GM23248 (cell line): ENCODE data around the gene TCHP. TPM values are rescaled to one million over a fixed set of nuclear protein-coding genes. Genes with fewer than 3 reads are reported as not detected.

Source experiments
- DNase-seq: peaks from one replicate; pipeline ENCODE4 v3.0.0-alpha.2; 2015
- H2AFZ ChIP-seq: fragments of 200-600 bp; sonication (generic); 2 replicates; pipeline ENCODE4 v1.6.1; 2016; ENCODE audit warnings: antibody characterized with exemption
- H3F3A ChIP-seq: fragments of 200-600 bp; sonication (generic); 2 replicates; pipeline ENCODE4 v1.6.1; 2016; ENCODE audit warnings: mild to moderate bottlenecking, antibody characterized with exemption, mixed run types; ENCODE audit not compliant: insufficient read depth
- H3K27ac ChIP-seq: fragments of 200-600 bp; sonication (generic); 2 replicates; pipeline ENCODE4 v1.5.1; 2016; ENCODE audit warnings: mild to moderate bottlenecking
- H3K27me3 ChIP-seq: fragments of 200-600 bp; sonication (generic); replicated peaks from 2 replicates; pipeline ENCODE4 v1.6.1; 2016; ENCODE audit warnings: mild to moderate bottlenecking; ENCODE audit not compliant: insufficient read depth
- H3K36me3 ChIP-seq: fragments of 200-600 bp; sonication (generic); 2 replicates; pipeline ENCODE4 v1.6.1; 2016; ENCODE audit warnings: low read depth, mild to moderate bottlenecking
- H3K4me1 ChIP-seq: fragments of 200-600 bp; sonication (generic); 2 replicates; pipeline ENCODE4 v1.6.1; 2016; ENCODE audit warnings: mild to moderate bottlenecking; ENCODE audit not compliant: insufficient read depth
- H3K4me2 ChIP-seq: fragments of 200-600 bp; sonication (generic); one replicate; pipeline ENCODE4 v1.6.1; 2016; ENCODE audit warnings: mild to moderate bottlenecking; ENCODE audit not compliant: unreplicated experiment
- H3K4me3 ChIP-seq: fragments of 200-600 bp; sonication (generic); 2 replicates; pipeline ENCODE4 v1.5.1; 2016; ENCODE audit warnings: mild to moderate bottlenecking
- H3K79me2 ChIP-seq: fragments of 200-600 bp; sonication (generic); 2 replicates; pipeline ENCODE4 v1.6.1; 2016; ENCODE audit warnings: mild to moderate bottlenecking; ENCODE audit not compliant: insufficient read depth
- H3K9ac ChIP-seq: fragments of 200-600 bp; sonication (generic); 2 replicates; pipeline ENCODE4 v1.6.1; 2016; ENCODE audit warnings: mild to moderate bottlenecking
- H3K9me2 ChIP-seq: fragments of 200-600 bp; sonication (generic); 2 replicates; pipeline ENCODE4 v1.6.1; 2016; ENCODE audit warnings: mixed run types, mild to moderate bottlenecking, moderate library complexity; ENCODE audit not compliant: insufficient read depth
- H3K9me3 ChIP-seq: fragments of 200-600 bp; sonication (generic); one replicate; pipeline ENCODE4 v1.6.1; 2017; ENCODE audit warnings: low read depth
- H4K20me1 ChIP-seq: fragments of 200-600 bp; sonication (generic); 2 replicates; pipeline ENCODE4 v1.6.0; 2016; ENCODE audit not compliant: insufficient read depth
- EZH2 ChIP-seq: fragments of 200-600 bp; sonication (generic); IDR thresholded peaks from 2 replicates; pipeline ENCODE4 v1.6.1; 2018; ENCODE audit warnings: antibody characterized with exemption, mild to moderate bottlenecking; ENCODE audit not compliant: insufficient read depth, poor library complexity, severe bottlenecking
- EZH2phosphoT487 ChIP-seq: fragments of 200-600 bp; sonication (generic); IDR thresholded peaks from 2 replicates; pipeline ENCODE4 v1.6.1; 2018; ENCODE audit warnings: antibody characterized with exemption, moderate library complexity, mild to moderate bottlenecking, low read depth; ENCODE audit not compliant: insufficient read depth
- WGBS, 2 experiments: methylation state at CpG; one replicate each; pipeline ENCODE4 v1.1.6; 2015 to 2017; ENCODE audit warnings: low lambda C conversion rate in 2 of 2, low coverage in 1 of 2; ENCODE audit errors: missing lambda C conversion rate in 2 of 2; 5-methylcytosine and 5-hydroxymethylcytosine counted together
- in situ Hi-C: fragments of 300-500 bp; cut with MboI; formaldehyde crosslinking; loops from 2 replicates; pipeline ENCODE4 v1.15.0; 2020
- polyA plus RNA-seq: library from polyadenylated mRNA; unstranded; fragments of >200 nt; fragmentation: Nextera tagmentation; extraction: Ambion mirVana; gene quantifications from 2 replicates; pipeline ENCODE4 v1.2.1, GENCODE V29; 2016
- total RNA-seq: library from RNA; depleted of rRNA; stranded (reverse); fragments of >200 nt; shearing (Covaris generic); gene quantifications from 2 replicates; pipeline ENCODE4 v1.2.3, GENCODE V29; 2014

The TCHP gene
- total and polyA plus RNA-seq, 2 experiments from 2014 or later, result 9.7 to 11.7 TPM

DNA sequence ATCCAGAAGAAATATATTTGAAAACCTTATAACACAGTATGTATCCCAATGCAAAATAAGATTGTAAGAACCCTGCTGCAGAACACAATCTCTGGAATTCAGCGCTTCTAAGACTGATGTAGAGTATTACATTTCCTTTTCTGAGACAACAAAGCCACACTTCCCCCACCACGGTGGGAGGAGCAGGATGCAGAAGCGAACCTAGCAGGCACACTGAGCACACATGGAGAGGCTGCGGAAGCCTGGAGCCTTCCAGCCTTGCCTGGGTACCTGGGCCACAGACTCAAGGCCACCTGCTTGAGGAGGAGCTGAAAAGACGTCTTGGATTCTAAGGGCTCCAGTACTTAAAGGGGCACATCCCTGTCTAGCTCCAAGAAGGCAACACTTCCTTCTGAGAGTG is 46.4 kb downstream of the TCHP start:
- 0 out of 2 replicates have a peak, but pooled peaks cover 7% of the 10 kb centered on the region for H3K79me2 ChIP-seq
- no peak overlapping the region for H3K4me2 ChIP-seq
- no peak for DNase-seq
- H3K4me1 ChIP-seq, result peaks cover 49% of the 10 kb centered on the region
- H3K27ac ChIP-seq, result no peak overlapping the region
- no peak overlapping the region for H3K4me3 ChIP-seq
- 78 to 80% methylated on average over 5 of the region's 5 CpGs for WGBS, 2 experiments
- peaks cover 41% of the 10 kb centered on the region for H3F3A ChIP-seq
- in situ Hi-C loops, result no loop called here
- H3K9me2 ChIP-seq, result no peaks in the 10 kb centered on the region
- H3K9ac ChIP-seq, result no peak overlapping the region
- no peak for TF ChIP-seq EZH2phosphoT487
- TF ChIP-seq EZH2, result no peak
- no peaks in the 10 kb centered on the region for H3K9me3 ChIP-seq
- H4K20me1 ChIP-seq, result no peaks in the 10 kb centered on the region
- H3K27me3 ChIP-seq, result no peaks in the 10 kb centered on the region
- H2AFZ ChIP-seq, result no peak overlapping the region
- H3K36me3 ChIP-seq, result peaks cover 31% of the 10 kb centered on the region

DNA sequence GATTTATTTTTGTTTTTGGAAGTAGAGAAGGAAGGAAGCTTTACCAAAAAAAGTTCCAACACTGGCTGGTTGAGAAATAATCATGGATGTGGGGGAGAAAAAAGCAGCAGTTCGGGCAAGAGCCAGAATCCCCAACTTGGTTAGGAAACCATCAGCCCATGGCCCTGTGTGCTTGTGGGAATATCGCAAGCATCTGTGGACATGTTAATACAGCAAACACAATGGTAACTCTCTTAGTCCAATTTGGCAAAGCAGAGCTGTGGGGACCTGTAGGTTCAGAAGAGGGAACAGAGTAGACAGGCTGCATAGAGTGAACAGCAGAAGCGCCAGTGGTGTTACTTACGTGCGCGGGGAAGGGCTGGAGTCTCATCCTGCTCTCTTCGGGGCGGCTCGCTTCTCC is 46.8 kb downstream of the TCHP start:
- no peak for DNase-seq
- H3K4me1 ChIP-seq, result peaks cover 53% of the 10 kb centered on the region
- no peak overlapping the region for H2AFZ ChIP-seq
- H3K27ac ChIP-seq, result peak overlapping the region; percentile 72
- no peaks in the 10 kb centered on the region for H4K20me1 ChIP-seq
- H3F3A ChIP-seq, result peaks cover 45% of the 10 kb centered on the region
- H3K9ac ChIP-seq, result 0 out of 2 replicates have a peak overlapping the region, but pooled peaks have one; percentile 15
- no peak overlapping the region for H3K4me2 ChIP-seq
- in situ Hi-C loops, result no loop called here
- no peak overlapping the region for H3K4me3 ChIP-seq
- no peaks in the 10 kb centered on the region for H3K9me2 ChIP-seq
- H3K36me3 ChIP-seq, result peaks cover 31% of the 10 kb centered on the region
- no peaks in the 10 kb centered on the region for H3K27me3 ChIP-seq
- TF ChIP-seq EZH2, result no peak
- TF ChIP-seq EZH2phosphoT487, result no peak
- WGBS, 2 experiments, result 96 to 97% methylated on average over 9 of the region's 9 CpGs
- H3K79me2 ChIP-seq, result 0 out of 2 replicates have a peak, but pooled peaks cover 7% of the 10 kb centered on the region
- H3K9me3 ChIP-seq, result no peaks in the 10 kb centered on the region

DNA sequence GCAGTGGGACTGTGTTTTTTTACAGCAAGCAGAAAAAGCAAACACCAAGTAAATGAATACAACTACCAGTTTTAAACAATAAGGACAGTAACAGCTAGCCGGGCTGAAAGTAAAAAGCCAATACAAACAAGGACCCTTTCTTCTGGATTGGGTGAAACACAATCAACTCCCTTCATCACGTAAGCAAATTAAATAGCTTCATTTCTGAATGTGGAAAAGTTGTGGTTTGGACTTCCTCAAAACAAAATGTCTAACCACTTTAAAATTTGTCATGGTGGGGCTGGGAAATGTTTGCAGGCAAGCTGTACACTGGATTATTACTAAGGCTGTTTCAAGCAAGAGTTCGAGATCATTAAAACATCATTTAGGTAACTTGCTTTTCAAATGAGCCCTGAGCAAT is 47.4 kb downstream of the TCHP start:
- Histone ChIP-seq H3K9me2 (no peaks in the 10 kb centered on the region), H2AFZ (peak overlapping the region; percentile 24; the same call in 1 of the 2 replicates), H3K4me3 (peak overlapping the region; percentile 20; the same call in 1 of the 2 replicates), H3K36me3 (peaks cover 37% of the 10 kb centered on the region), H3K27ac (peak overlapping the region; percentile 72), H3K27me3 (no peaks in the 10 kb centered on the region), H3K4me2 (peak overlapping the region; percentile 63), H3K9ac (peak overlapping the region; percentile 19), H3K4me1 (peaks cover 59% of the 10 kb centered on the region), H3F3A (peaks cover 51% of the 10 kb centered on the region), H3K79me2 (0 out of 2 replicates have a peak, but pooled peaks cover 7% of the 10 kb centered on the region), H3K9me3 (no peaks in the 10 kb centered on the region), H4K20me1 (no peaks in the 10 kb centered on the region)
- 22 to 26% methylated on average over 3 of the region's 3 CpGs for WGBS, 2 experiments
- no peak for TF ChIP-seq EZH2phosphoT487
- TF ChIP-seq EZH2, result no peak
- in situ Hi-C loops, result no loop called here
- peak; percentile 75 for DNase-seq

DNA sequence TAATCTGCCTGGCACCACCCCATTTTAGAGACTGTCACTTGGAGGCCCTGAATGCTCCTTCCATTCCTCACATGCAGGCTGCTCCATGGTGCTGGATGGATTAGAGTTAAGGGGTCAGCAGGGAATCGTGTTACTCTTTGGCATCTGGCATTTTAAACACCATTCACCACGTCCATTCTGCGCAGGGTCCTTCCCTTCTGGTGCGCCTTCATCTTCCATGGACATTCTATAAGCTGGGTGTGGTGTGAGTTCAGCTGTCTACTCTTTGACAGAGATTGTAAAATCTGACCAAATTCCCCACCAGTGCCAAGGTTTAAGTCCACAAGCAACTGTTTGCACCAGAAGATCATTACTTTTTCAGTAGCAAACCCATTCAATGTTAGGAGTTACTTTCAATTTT is 48.3 kb downstream of the TCHP start:
- Histone ChIP-seq H3K27ac (peak overlapping the region; percentile 15; the same call in 1 of the 2 replicates), H3K4me3 (no peak overlapping the region), H3F3A (peaks cover 60% of the 10 kb centered on the region), H3K9me2 (no peaks in the 10 kb centered on the region), H4K20me1 (no peaks in the 10 kb centered on the region), H3K27me3 (no peaks in the 10 kb centered on the region), H3K4me2 (peak overlapping the region; percentile 63), H3K9me3 (no peaks in the 10 kb centered on the region), H3K79me2 (0 out of 2 replicates have a peak, but pooled peaks cover 7% of the 10 kb centered on the region), H3K9ac (no peak overlapping the region), H2AFZ (no peak overlapping the region), H3K4me1 (peaks cover 65% of the 10 kb centered on the region), H3K36me3 (peaks cover 38% of the 10 kb centered on the region)
- DNase-seq, result no peak
- in situ Hi-C loops, result no loop called here
- TF ChIP-seq EZH2phosphoT487 (no peak), EZH2 (no peak)
- 73 to 75% methylated on average over 4 of the region's 4 CpGs for WGBS, 2 experiments

DNA sequence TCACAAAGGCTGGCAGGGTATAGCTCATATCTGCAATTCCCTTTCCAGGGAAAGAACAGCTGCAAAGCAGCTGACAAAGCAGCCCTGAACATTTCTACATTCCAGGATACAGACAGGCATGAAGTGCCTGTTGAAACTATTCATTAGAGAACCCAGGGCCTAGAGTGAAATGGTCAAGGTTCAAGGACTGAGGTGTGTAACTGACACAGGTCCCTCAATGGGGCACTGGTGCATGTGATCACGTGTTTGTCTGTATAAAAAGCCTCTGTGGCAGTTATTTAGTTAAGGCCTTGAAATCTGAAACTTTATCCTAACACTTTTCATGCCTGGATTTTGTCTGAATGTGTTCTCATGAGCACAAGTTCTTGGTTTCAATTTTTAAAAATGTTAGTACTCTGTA is 49.0 kb downstream of the TCHP start:
- Histone ChIP-seq H3K79me2 (0 out of 2 replicates have a peak, but pooled peaks cover 7% of the 10 kb centered on the region), H4K20me1 (no peaks in the 10 kb centered on the region), H3K9ac (no peak overlapping the region), H3K36me3 (peaks cover 38% of the 10 kb centered on the region), H3K27me3 (no peaks in the 10 kb centered on the region), H3K9me2 (no peaks in the 10 kb centered on the region), H3K4me3 (no peak overlapping the region), H3K9me3 (no peaks in the 10 kb centered on the region), H2AFZ (no peak overlapping the region), H3K4me1 (peaks cover 65% of the 10 kb centered on the region), H3F3A (peaks cover 64% of the 10 kb centered on the region), H3K27ac (peak overlapping the region; percentile 15), H3K4me2 (peak overlapping the region; percentile 63)
- no peak for TF ChIP-seq EZH2phosphoT487
- TF ChIP-seq EZH2, result no peak
- peak; percentile 52 for DNase-seq
- in situ Hi-C loops, result no loop called here
- 0 to 8% methylated on average over 1 of the region's 1 CpG for WGBS, 2 experiments
